IMR-90 (cell line): ENCODE results near the gene WDFY2. TPM values are rescaled to one million over a fixed set of nuclear protein-coding genes. Genes with fewer than 3 reads are reported as not detected.
A peak's percentile ranks its signal among the peaks of the same experiment; 100 is the strongest.

Source experiments
- ATAC-seq: fragments of 200-7000 bp; cut with Tn5 transposase; 2 replicates; pipeline ENCODE4 v1.9.1; 2020; ENCODE audit warnings: low read depth, mild to moderate bottlenecking, moderate library complexity
- BruUV-seq: library from RNA; stranded (reverse); fragments of 400-500 nt; replicated peaks from 2 replicates; lab custom pipeline; 2021; lab: Mats Ljungman, UMichigan
- CTCF ChIA-PET: fragments of 300-600 bp; formaldehyde crosslinking; extraction: SDS; loops from one replicate; lab custom pipeline; 2021; ENCODE audit warnings: antibody characterized with exemption; lab: Yijun Ruan, JAX
- POLR2A ChIA-PET: fragments of 300-600 bp; sonication (Branson Sonifier 250); formaldehyde crosslinking; loops from one replicate; lab custom pipeline; 2022; ENCODE audit warnings: antibody characterized with exemption; ENCODE audit not compliant: unreplicated experiment; lab: Charles Lee
- DNase-seq: peaks from one replicate; pipeline ENCODE4 v3.0.0; 2013
- H2AFZ ChIP-seq: replicated peaks from 2 replicates; pipeline ENCODE3; 2013; ENCODE audit warnings: low read length, mild to moderate bottlenecking; ENCODE audit not compliant: poor library complexity
- H2AK5ac ChIP-seq: 2 replicates; pipeline ENCODE4 v1.6.1; 2013; ENCODE audit warnings: low read depth, low read length, inconsistent platforms
- H2AK9ac ChIP-seq: replicated peaks from 2 replicates; pipeline ENCODE3; 2013; ENCODE audit warnings: mild to moderate bottlenecking, low read depth, low read length, moderate library complexity; ENCODE audit not compliant: poor library complexity
- H2BK120ac ChIP-seq: 2 replicates; pipeline ENCODE4 v1.6.1; 2013; ENCODE audit warnings: low read depth, low read length, inconsistent platforms
- H2BK15ac ChIP-seq: 3 replicates; pipeline ENCODE4 v1.6.1; 2013; ENCODE audit warnings: low read depth, low read length, inconsistent platforms
- H2BK20ac ChIP-seq: 2 replicates; pipeline ENCODE4 v1.6.1; 2013; ENCODE audit warnings: low read depth, mild to moderate bottlenecking, inconsistent platforms, low read length, moderate library complexity
- H2BK5ac ChIP-seq: 2 replicates; pipeline ENCODE4 v1.6.1; 2013; ENCODE audit warnings: mild to moderate bottlenecking, low read depth, low read length, inconsistent platforms; ENCODE audit not compliant: poor library complexity, severe bottlenecking
- H3K14ac ChIP-seq: replicated peaks from 2 replicates; pipeline ENCODE4 v1.6.1; 2013; ENCODE audit warnings: low read depth, low read length, inconsistent platforms
- H3K18ac ChIP-seq: 2 replicates; pipeline ENCODE4 v1.6.1; 2013; ENCODE audit warnings: low read depth, low read length, control low read depth
- H3K23ac ChIP-seq: 2 replicates; pipeline ENCODE4 v1.6.1; 2013; ENCODE audit warnings: low read depth, low read length, inconsistent platforms
- H3K27ac ChIP-seq: 2 replicates; pipeline ENCODE4 v1.5.1; 2013; ENCODE audit warnings: mild to moderate bottlenecking, control low read depth, low read length; ENCODE audit not compliant: insufficient read depth
- H3K27me3 ChIP-seq: 2 replicates; pipeline ENCODE4 v1.6.1; 2013; ENCODE audit warnings: low read length; ENCODE audit not compliant: control insufficient read depth, insufficient read depth
- H3K36me3 ChIP-seq: 2 replicates; pipeline ENCODE4 v1.6.1; 2013; ENCODE audit warnings: low read length, mixed read lengths; ENCODE audit not compliant: control insufficient read depth, insufficient read depth
- H3K4ac ChIP-seq: 2 replicates; pipeline ENCODE4 v1.6.1; 2013; ENCODE audit warnings: low read depth, low read length, inconsistent platforms
- H3K4me1 ChIP-seq: 2 replicates; pipeline ENCODE4 v1.6.1; 2013; ENCODE audit warnings: low read length, mixed read lengths; ENCODE audit not compliant: control insufficient read depth, insufficient read depth
- H3K4me2 ChIP-seq: 2 replicates; pipeline ENCODE4 v1.6.1; 2013; ENCODE audit warnings: low read depth, mild to moderate bottlenecking, control low read depth, low read length, moderate library complexity
- H3K4me3 ChIP-seq: 2 replicates; pipeline ENCODE4 v1.5.1; 2013; ENCODE audit warnings: low read depth, mild to moderate bottlenecking, control low read depth, low read length, moderate library complexity; ENCODE audit not compliant: insufficient read depth
- H3K56ac ChIP-seq: 2 replicates; pipeline ENCODE4 v1.6.1; 2013; ENCODE audit warnings: low read length, inconsistent platforms; ENCODE audit not compliant: insufficient read depth; ENCODE audit errors: extremely low read depth
- H3K79me1 ChIP-seq, 2 experiments: 2 replicates each; pipeline ENCODE4 v1.6.1; 2013; ENCODE audit warnings: low read length in 2 of 2, inconsistent platforms in 1 of 2, low read depth in 1 of 2
- H3K9ac ChIP-seq: 2 replicates; pipeline ENCODE4 v1.6.1; 2013; ENCODE audit warnings: low read depth, low read length, control low read depth
- H3K9me1 ChIP-seq: 2 replicates; pipeline ENCODE4 v1.6.1; 2013; ENCODE audit warnings: low read length, inconsistent platforms; ENCODE audit not compliant: insufficient read depth
- H3K9me3 ChIP-seq: 2 replicates; pipeline ENCODE4 v1.6.1; 2013; ENCODE audit warnings: low read length; ENCODE audit not compliant: control insufficient read depth, insufficient read depth
- H4K20me1 ChIP-seq: 2 replicates; pipeline ENCODE4 v1.6.1; 2013; ENCODE audit warnings: low read length, inconsistent platforms; ENCODE audit not compliant: insufficient read depth
- H4K5ac ChIP-seq: 2 replicates; pipeline ENCODE4 v1.6.1; 2013; ENCODE audit warnings: mild to moderate bottlenecking, low read depth, low read length, control low read depth
- H4K8ac ChIP-seq, 2 experiments: 2 replicates each; pipeline ENCODE4 v1.6.1; 2013; ENCODE audit warnings: low read depth in 2 of 2, low read length in 2 of 2, control low read depth in 1 of 2, inconsistent platforms in 1 of 2
- H4K91ac ChIP-seq: 2 replicates; pipeline ENCODE4 v1.6.1; 2013; ENCODE audit warnings: low read depth, low read length, inconsistent platforms; ENCODE audit not compliant: insufficient read depth
- BHLHE40 ChIP-seq: fragments of 150-350 bp; IDR thresholded peaks from 2 replicates; pipeline ENCODE4 v1.6.1; 2016; ENCODE audit warnings: mild to moderate bottlenecking, low read depth, low read length
- CEBPB ChIP-seq: IDR thresholded peaks from 2 replicates; pipeline ENCODE4 v1.6.1; 2012; ENCODE audit warnings: low read depth, low read length, improper control_type of control experiment
- CHD1 ChIP-seq: IDR thresholded peaks from 2 replicates; pipeline ENCODE4 v1.6.1; 2012; ENCODE audit warnings: low read depth, low read length, improper control_type of control experiment
- CTCF ChIP-seq: conservative IDR thresholded peaks from 2 replicates; pipeline ENCODE4 v1.5.1; 2012; ENCODE audit warnings: mild to moderate bottlenecking, low read depth, low read length, improper control_type of control experiment
- FOS ChIP-seq: fragments of 150-350 bp; IDR thresholded peaks from 2 replicates; pipeline ENCODE4 v1.6.1; 2016; ENCODE audit warnings: low read depth, low read length
- MAFK ChIP-seq: IDR thresholded peaks from 2 replicates; pipeline ENCODE4 v1.6.1; 2012; ENCODE audit warnings: low read depth, low read length, improper control_type of control experiment
- MXI1 ChIP-seq: IDR thresholded peaks from 2 replicates; pipeline ENCODE4 v1.6.1; 2012; ENCODE audit warnings: low read depth, mild to moderate bottlenecking, low read length, moderate library complexity, borderline replicate concordance
- NFE2L2 ChIP-seq: fragments of 150-350 bp; IDR thresholded peaks from 2 replicates; pipeline ENCODE4 v1.6.1; 2016; ENCODE audit warnings: low read depth, mild to moderate bottlenecking, low read length
- RFX5 ChIP-seq: IDR thresholded peaks from 2 replicates; pipeline ENCODE4 v1.8.0; 2012; ENCODE audit warnings: low read depth, mild to moderate bottlenecking, low read length, moderate library complexity
- SMC3 ChIP-seq: fragments of 150-350 bp; IDR thresholded peaks from 2 replicates; pipeline ENCODE4 v1.6.1; 2016; ENCODE audit warnings: low read depth, mild to moderate bottlenecking, antibody characterized with exemption, low read length, moderate library complexity
- USF2 ChIP-seq: fragments of 150-350 bp; IDR thresholded peaks from 2 replicates; pipeline ENCODE4 v1.6.1; 2017; ENCODE audit warnings: mild to moderate bottlenecking, antibody characterized with exemption, low read length, low read depth
- WGBS, 2 experiments: methylation state at CpG; one replicate each; pipeline versions ENCODE4 v1.1.5 to v1.1.7; 2013; ENCODE audit warnings: missing lambda C conversion rate in 2 of 2; ENCODE audit not compliant: insufficient read length in 1 of 2; ENCODE audit errors: extremely low coverage in 2 of 2; 5-methylcytosine and 5-hydroxymethylcytosine counted together
- dilution Hi-C: fragments of 300-500 bp; cut with HindIII; formaldehyde crosslinking; loops from one replicate; pipeline ENCODE4 v1.14.3; 2018; ENCODE audit warnings: low sequenced_read_pairs; ENCODE audit not compliant: unreplicated experiment
- in situ Hi-C: fragments of 300-500 bp; cut with MboI; formaldehyde crosslinking; loops from 3 replicates; pipeline ENCODE4 v1.14.3; 2019; ENCODE audit warnings: low sequenced_read_pairs, inconsistent platforms, mixed read lengths
- intact Hi-C: fragments of 100-400 bp; cut with micrococcal nuclease; formaldehyde crosslinking; loops from 2 replicates; pipeline ENCODE4 v1.10.0; 2022
- polyA plus RNA-seq, 3 experiments: library from polyadenylated mRNA; depleted of rRNA; stranded (reverse); fragments of >200 nt; gene quantifications; 2 replicates each; pipeline ENCODE4 v1.2.3, GENCODE V29; 2012; ENCODE audit warnings: low replicate concordance in 1 of 3
- total RNA-seq: library from RNA; depleted of rRNA; stranded (reverse); fragments of >200 nt; gene quantifications from 2 replicates; pipeline ENCODE4 v1.2.3, GENCODE V29; 2012

The WDFY2 gene
- total and polyA plus RNA-seq, 2 of the 4 experiments (the other 2 are of a cell fraction), result 4.3 to 5.4 TPM

GRCh38 chr13:51765142-51765515 is 180.9 kb downstream of the WDFY2 start:
- dilution Hi-C loops, result no loop called here
- Histone ChIP-seq H3K27ac (no peak overlapping the region), H3K14ac (peak overlapping the region; percentile 71), H4K20me1 (peaks cover 18% of the 10 kb centered on the region), H2AK5ac (peak overlapping the region; percentile 76; the same call in 1 of the 2 replicates), H3K36me3 (peaks cover 2% of the 10 kb centered on the region), H3K9me1 (peaks cover 26% of the 10 kb centered on the region), H3K4ac (peak overlapping the region; percentile 64), H4K5ac (no peak overlapping the region), H2BK15ac (peak overlapping the region; percentile 38; the same call in 1 of the 3 replicates), H2BK20ac (no peak overlapping the region), H3K9ac (no peak overlapping the region), H3K23ac (peak overlapping the region; percentile 86), H2AK9ac (peak overlapping the region; percentile 10), H3K56ac (no peak overlapping the region), H3K79me1 (peaks cover 8 to 40% of the 10 kb centered on the region in 2 experiments; a peak in 3 of 4 replicates), H2AFZ (peak overlapping the region; percentile 16), H3K18ac (peak overlapping the region; percentile 13; the same call in 1 of the 2 replicates), H4K91ac (0 out of 2 replicates have a peak overlapping the region, but pooled peaks have one; percentile 6), H2BK120ac (peak overlapping the region; percentile 1; the same call in 1 of the 2 replicates), H2BK5ac (peak overlapping the region; percentile 52), H4K8ac (peak overlapping the region in 1 of 2 experiments; percentile 35; a peak in 2 of 4 replicates), H3K4me3 (no peak overlapping the region), H3K4me2 (peak overlapping the region; percentile 84), H3K9me3 (no peaks in the 10 kb centered on the region), H3K27me3 (no peaks in the 10 kb centered on the region), H3K4me1 (peaks cover 21% of the 10 kb centered on the region)
- ChIA-PET POLR2A (no interaction called here), CTCF (no interaction called here)
- 80% methylated on average over 1 of the region's 4 CpGs; no CpG with 5 or more reads in 1 of the 2 experiments for WGBS, 2 experiments
- no peak for DNase-seq
- intact Hi-C loops, result loop anchor here (10.0 kb wide), 1 partner anchor 310 kb away; the partner anchor contains the start of gene INTS6
- in situ Hi-C loops, result no loop called here
- no peak for ATAC-seq
- no peak for TF ChIP-seq NFE2L2
- TF ChIP-seq CHD1, result no peak
- TF ChIP-seq USF2, result no peak
- no peak for TF ChIP-seq BHLHE40
- TF ChIP-seq SMC3, result no peak
- TF ChIP-seq CTCF, result no peak
- no peak for TF ChIP-seq RFX5
- TF ChIP-seq MAFK, result no peak
- no peak for TF ChIP-seq MXI1
- TF ChIP-seq CEBPB, result no peak
- TF ChIP-seq FOS, result no peak
- no TSS peak for BruUV-seq
